DND-41 (cell line): Measurements from ENCODE around the gene CRK.

ENCODE experiments used
- ATAC-seq: fragments of 200-7000 bp; cut with Tn5 transposase; 3 replicates; pipeline ENCODE4 v1.9.1; 2021; ENCODE audit warnings: low read depth; ENCODE audit not compliant: insufficient read depth
- DNase-seq: peaks from one replicate; pipeline ENCODE4 v3.0.0-alpha.2; 2020
- H2AFZ ChIP-seq: 2 replicates; pipeline ENCODE4 v1.6.0; 2012; ENCODE audit warnings: low read depth, low read length
- H3K27ac ChIP-seq: 2 replicates; pipeline ENCODE4 v1.5.1; 2012; ENCODE audit warnings: low read length, inconsistent platforms
- H3K27me3 ChIP-seq: fragments of 200-600 bp; sonication (generic); 2 replicates; pipeline ENCODE4 v1.6.0; 2012; ENCODE audit warnings: low read length, mild to moderate bottlenecking, inconsistent platforms; ENCODE audit not compliant: insufficient read depth, poor library complexity
- H3K36me3 ChIP-seq: 2 replicates; pipeline ENCODE4 v1.5.1; 2012; ENCODE audit warnings: low read length, inconsistent platforms; ENCODE audit not compliant: insufficient read depth
- H3K4me1 ChIP-seq: 2 replicates; pipeline ENCODE4 v1.5.1; 2012; ENCODE audit warnings: mild to moderate bottlenecking, low read length; ENCODE audit not compliant: insufficient read depth
- H3K4me2 ChIP-seq: 2 replicates; pipeline ENCODE4 v1.6.0; 2012; ENCODE audit warnings: mild to moderate bottlenecking, moderate library complexity, low read length, inconsistent platforms; ENCODE audit not compliant: insufficient read depth
- H3K4me3 ChIP-seq, 2 experiments: fragments of 200-600 bp in 1 of 2; shearing (Covaris generic) in 1 of 2; 2 replicates each; pipeline ENCODE4 v1.5.1; 2012 to 2016; ENCODE audit warnings: inconsistent platforms in 2 of 2, low read length in 2 of 2, mild to moderate bottlenecking in 2 of 2, low read depth in 1 of 2, moderate library complexity in 1 of 2
- H3K79me2 ChIP-seq: 2 replicates; pipeline ENCODE4 v1.6.0; 2012; ENCODE audit warnings: low read length, inconsistent platforms; ENCODE audit not compliant: insufficient read depth
- H3K9ac ChIP-seq: 2 replicates; pipeline ENCODE4 v1.6.0; 2012; ENCODE audit warnings: low read depth, mild to moderate bottlenecking, inconsistent platforms, low read length, moderate library complexity
- H3K9me3 ChIP-seq: 2 replicates; pipeline ENCODE4 v1.5.1; 2012; ENCODE audit warnings: low read length, moderate library complexity, mild to moderate bottlenecking, inconsistent platforms; ENCODE audit not compliant: insufficient read depth, severe bottlenecking
- H4K20me1 ChIP-seq: 2 replicates; pipeline ENCODE4 v1.6.0; 2012; ENCODE audit warnings: low read length; ENCODE audit not compliant: insufficient read depth
- EZH2 ChIP-seq: IDR thresholded peaks from 3 replicates; pipeline ENCODE4 v1.6.1; 2012; ENCODE audit warnings: borderline replicate concordance, low read depth, mild to moderate bottlenecking, moderate library complexity, low read length, inconsistent platforms; ENCODE audit not compliant: severe bottlenecking
- TF ChIP-seq, protein P1 (sequence below): IDR thresholded peaks from 2 replicates; pipeline ENCODE4 v1.5.1; 2012; ENCODE audit warnings: borderline replicate concordance, low read length, moderate library complexity, mild to moderate bottlenecking; ENCODE audit not compliant: poor library complexity, severe bottlenecking; ENCODE audit errors: extremely low read depth

Gene CRK

GRCh38 chr17:1462164-1463112, 6.4 kb upstream of the CRK start:
- ATAC-seq (no peak), DNase-seq (no peak)
- Histone ChIP-seq H3K9me3 (no peaks in the 10 kb centered on the region), H3K27me3 (peaks cover 4% of the 10 kb centered on the region), H3K79me2 (no peaks in the 10 kb centered on the region), H3K4me3 (no peak overlapping the region), H3K4me2 (no peak overlapping the region), H4K20me1 (peaks cover 14% of the 10 kb centered on the region; the same call in 1 of the 2 replicates), H2AFZ (no peak overlapping the region), H3K9ac (no peak overlapping the region), H3K36me3 (no peaks in the 10 kb centered on the region), H3K27ac (no peak overlapping the region), H3K4me1 (no peaks in the 10 kb centered on the region)
- TF ChIP-seq EZH2: no peak
- TF ChIP-seq, protein P1, sequence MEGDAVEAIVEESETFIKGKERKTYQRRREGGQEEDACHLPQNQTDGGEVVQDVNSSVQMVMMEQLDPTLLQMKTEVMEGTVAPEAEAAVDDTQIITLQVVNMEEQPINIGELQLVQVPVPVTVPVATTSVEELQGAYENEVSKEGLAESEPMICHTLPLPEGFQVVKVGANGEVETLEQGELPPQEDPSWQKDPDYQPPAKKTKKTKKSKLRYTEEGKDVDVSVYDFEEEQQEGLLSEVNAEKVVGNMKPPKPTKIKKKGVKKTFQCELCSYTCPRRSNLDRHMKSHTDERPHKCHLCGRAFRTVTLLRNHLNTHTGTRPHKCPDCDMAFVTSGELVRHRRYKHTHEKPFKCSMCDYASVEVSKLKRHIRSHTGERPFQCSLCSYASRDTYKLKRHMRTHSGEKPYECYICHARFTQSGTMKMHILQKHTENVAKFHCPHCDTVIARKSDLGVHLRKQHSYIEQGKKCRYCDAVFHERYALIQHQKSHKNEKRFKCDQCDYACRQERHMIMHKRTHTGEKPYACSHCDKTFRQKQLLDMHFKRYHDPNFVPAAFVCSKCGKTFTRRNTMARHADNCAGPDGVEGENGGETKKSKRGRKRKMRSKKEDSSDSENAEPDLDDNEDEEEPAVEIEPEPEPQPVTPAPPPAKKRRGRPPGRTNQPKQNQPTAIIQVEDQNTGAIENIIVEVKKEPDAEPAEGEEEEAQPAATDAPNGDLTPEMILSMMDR: no peak

- H3K27ac ChIP-seq: no peak overlapping the region
- H3K9me3 ChIP-seq: no peaks in the 10 kb centered on the region
- TF ChIP-seq, protein P1: no peak
- TF ChIP-seq EZH2: no peak
- H3K4me1 ChIP-seq: peaks cover 7% of the 10 kb centered on the region
- H3K36me3 ChIP-seq: no peaks in the 10 kb centered on the region
- no peak overlapping the region for H3K4me3 ChIP-seq
- no peak overlapping the region for H3K4me2 ChIP-seq
- DNase-seq: no peak
- peaks cover 4% of the 10 kb centered on the region for H3K27me3 ChIP-seq
- H4K20me1 ChIP-seq: peaks cover 14% of the 10 kb centered on the region; the same call in 1 of the 2 replicates
- H2AFZ ChIP-seq: no peak overlapping the region
- ATAC-seq: no peak
- H3K79me2 ChIP-seq: peaks cover 4% of the 10 kb centered on the region; the same call in 1 of the 2 replicates
- H3K9ac ChIP-seq: no peak overlapping the region
Measured at GRCh38 chr17:1461198-1461944, 5.3 kb upstream of the CRK start.

- no peak overlapping the region for H2AFZ ChIP-seq
Measured at GRCh38 chr17:1460233-1460632, 4.2 kb upstream of the CRK start.

More at GRCh38 chr17:1460233-1460632, 4.2 kb upstream of the CRK start:
- peaks cover 6% of the 10 kb centered on the region; the same call in 1 of the 2 replicates for H3K36me3 ChIP-seq
- DNase-seq: no peak
- ATAC-seq: no peak
- no peaks in the 10 kb centered on the region for H3K9me3 ChIP-seq
- no peak overlapping the region for H3K4me3 ChIP-seq
- TF ChIP-seq EZH2: no peak
- TF ChIP-seq, protein P1: no peak
- H3K4me1 ChIP-seq: peaks cover 9% of the 10 kb centered on the region
- peaks cover 4% of the 10 kb centered on the region for H3K27me3 ChIP-seq
- H3K27ac ChIP-seq: no peak overlapping the region
- H3K4me2 ChIP-seq: no peak overlapping the region
- H3K79me2 ChIP-seq: peaks cover 12% of the 10 kb centered on the region
- H3K9ac ChIP-seq: no peak overlapping the region
- H4K20me1 ChIP-seq: peaks cover 20% of the 10 kb centered on the region
